Thyroid gland (tissue), 4 donors: ENCODE data around the gene LCA5. TPM values are rescaled to one million over a fixed set of nuclear protein-coding genes. Genes with fewer than 3 reads are reported as not detected.
"Not testable (repeated sequence)": the region's sequence is repeated elsewhere in the genome, so short reads cannot be mapped to it uniquely, and the experiment has no call there.

ENCODE experiments used
- DNase-seq, 2 donors: peaks; one replicate each; pipeline ENCODE4 v3.0.0-alpha.2; 2019
- H3K27ac ChIP-seq, 3 donors: fragments of 200-600 bp; sonication (generic); 1 replicate in 2 of 3; 2 replicates in 1 of 3; pipeline ENCODE4 v1.5.1; 2016 to 2019; ENCODE audit warnings: mild to moderate bottlenecking in 1 of 3, moderate library complexity in 1 of 3
- H3K27me3 ChIP-seq: fragments of 200-600 bp; sonication (generic); one replicate; pipeline ENCODE4 v1.5.1; 2019
- H3K36me3 ChIP-seq, 2 donors: fragments of 200-600 bp; sonication (generic); one replicate each; pipeline ENCODE4 v1.5.1; 2016 to 2019
- H3K4me1 ChIP-seq, 2 donors: fragments of 200-600 bp; sonication (generic); one replicate each; pipeline ENCODE4 v1.5.1; 2017 to 2019
- H3K4me3 ChIP-seq, 3 donors: fragments of 200-600 bp; sonication (generic); replicated peaks in 1 of 3; 1 replicate in 2 of 3; 2 replicates in 1 of 3; pipeline ENCODE4 v1.5.1; 2016; ENCODE audit warnings: mild to moderate bottlenecking in 1 of 3
- H3K9me3 ChIP-seq: fragments of 200-600 bp; sonication (generic); one replicate; pipeline ENCODE4 v1.5.1; 2017
- CTCF ChIP-seq, 6 experiments: fragments of 200-600 bp in 3 of 6; fragments of 450-650 bp in 3 of 6; sonication (generic) in 3 of 6; IDR thresholded peaks; one replicate each; pipeline ENCODE4 v1.5.1; 2016 to 2019; ENCODE audit warnings: antibody characterized with exemption in 6 of 6, mild to moderate bottlenecking in 2 of 6, inconsistent platforms in 1 of 6, moderate library complexity in 1 of 6
- POLR2A ChIP-seq, 2 donors: fragments of 450-650 bp; IDR thresholded peaks; one replicate each; pipeline ENCODE4 v1.6.1; 2017; ENCODE audit warnings: antibody characterized with exemption in 2 of 2, mild to moderate bottlenecking in 2 of 2, moderate library complexity in 1 of 2
- WGBS, 2 donors: methylation state at CpG; one replicate each; pipeline ENCODE4 v1.1.5; 2017; 5-methylcytosine and 5-hydroxymethylcytosine counted together
- intact Hi-C: fragments of 100-400 bp; cut with DNase I; formaldehyde crosslinking; loops from one replicate; pipeline ENCODE4 v1.15.1; 2023
- total RNA-seq, 4 donors: library from RNA; depleted of rRNA; stranded (reverse); fragments of >200 nt; gene quantifications; one replicate each; pipeline ENCODE4 v1.2.3, GENCODE V29; 2016

Gene LCA5
- total RNA-seq, 4 donors from 2014 or later, result 13.7 to 18.8 (median 16.3) TPM

- Histone ChIP-seq H3K27ac (no peak overlapping the region), H3K9me3 (no peaks in the 10 kb centered on the region), H3K4me1 (no peaks in the 10 kb centered on the region), H3K27me3 (no peaks in the 10 kb centered on the region), H3K4me3 (no peak overlapping the region), H3K36me3 (no peaks in the 10 kb centered on the region)
- intact Hi-C loops, result no loop called here
- WGBS, 2 donors, result 9 to 35% methylated on average over 3 of the region's 3 CpGs
- TF ChIP-seq POLR2A (IDR thresholded peaks at IDR 0.05) (no peak), CTCF (IDR thresholded peaks at IDR 0.05) (no peak)
- peak; percentile 52 to 55 for DNase-seq
Measured at GRCh38 chr6:79461205-79461604, 76.0 kb downstream of the LCA5 start.

- Histone ChIP-seq H3K36me3 (no peaks in the 10 kb centered on the region), H3K4me1 (peaks cover 0 to 9% of the 10 kb centered on the region in 2 donors), H3K4me3 (no peak overlapping the region), H3K27ac (no peak overlapping the region), H3K27me3 (no peaks in the 10 kb centered on the region), H3K9me3 (no peaks in the 10 kb centered on the region)
- DNase-seq, result no peak
- no peak for TF ChIP-seq CTCF (IDR thresholded peaks at IDR 0.05)
- TF ChIP-seq POLR2A (IDR thresholded peaks at IDR 0.05), result no peak
- whole genome bisulfite sequencing, 2 donors, result 81 to 93% methylated on average over 1 of the region's 1 CpG
- intact Hi-C loops, result no loop called here
Measured at GRCh38 chr6:79455446-79455845, 81.8 kb downstream of the LCA5 start.

GRCh38 chr6:79453558-79454042 is 83.6 kb downstream of the LCA5 start:
- no peak overlapping the region for H3K27ac ChIP-seq
- no peaks in the 10 kb centered on the region for H3K27me3 ChIP-seq
- peaks cover 0 to 9% of the 10 kb centered on the region in 2 donors for H3K4me1 ChIP-seq
- H3K4me3 ChIP-seq, result no peak overlapping the region
- H3K9me3 ChIP-seq, result no peaks in the 10 kb centered on the region
- no peaks in the 10 kb centered on the region for H3K36me3 ChIP-seq
- 40 to 64% methylated on average over 3 of the region's 3 CpGs for WGBS, 2 donors
- intact Hi-C loops, result no loop called here
- DNase-seq, result peak; percentile 32 to 34
- no peak for TF ChIP-seq CTCF (IDR thresholded peaks at IDR 0.05)
- TF ChIP-seq POLR2A (IDR thresholded peaks at IDR 0.05), result no peak

- Histone ChIP-seq H3K27me3 (no peaks in the 10 kb centered on the region), H3K4me1 (peaks cover 0 to 9% of the 10 kb centered on the region in 2 donors), H3K27ac (no peak overlapping the region), H3K9me3 (no peaks in the 10 kb centered on the region), H3K36me3 (no peaks in the 10 kb centered on the region), H3K4me3 (no peak overlapping the region)
- peak; percentile 67 to 74 for DNase-seq
- 39 to 40% methylated on average over 7 of the region's 7 CpGs for WGBS, 2 donors
- intact Hi-C loops, result no loop called here
- TF ChIP-seq CTCF (IDR thresholded peaks at IDR 0.05), result peak in 3 of 6 experiments; percentile 15 to 44 (median 22)
- no peak for TF ChIP-seq POLR2A (IDR thresholded peaks at IDR 0.05)
Measured at GRCh38 chr6:79450984-79451383, 86.2 kb downstream of the LCA5 start.

GRCh38 chr6:79446006-79446405 is 91.2 kb downstream of the LCA5 start:
- 93 to 95% methylated on average over 4 of the region's 4 CpGs for WGBS, 2 donors

GRCh38 chr6:79443876-79444275 is 93.4 kb downstream of the LCA5 start:
- H3K27me3 ChIP-seq, DNase-seq, H3K9me3 ChIP-seq, H3K27ac ChIP-seq, intact Hi-C loops, H3K36me3 ChIP-seq, H3K4me3 ChIP-seq, H3K4me1 ChIP-seq: not testable (repeated sequence)
- 82% methylated on average over 3 of the region's 3 CpGs for WGBS, 2 donors

More at GRCh38 chr6:79446006-79446405, 91.2 kb downstream of the LCA5 start:
- H3K27ac ChIP-seq, result no peak overlapping the region
- H3K4me1 ChIP-seq, result no peaks in the 10 kb centered on the region
- intact Hi-C loops, result no loop called here
- H3K4me3 ChIP-seq, result no peak overlapping the region
- H3K27me3 ChIP-seq, result no peaks in the 10 kb centered on the region
- no peaks in the 10 kb centered on the region for H3K9me3 ChIP-seq
- no peaks in the 10 kb centered on the region for H3K36me3 ChIP-seq
- TF ChIP-seq CTCF (IDR thresholded peaks at IDR 0.05), result no peak
- no peak for TF ChIP-seq POLR2A (IDR thresholded peaks at IDR 0.05)
- no peak for DNase-seq
